NB4 (cell line): ENCODE data around the gene CFI.

Experiments
- DNase-seq: peaks from one replicate; pipeline ENCODE4 v3.0.0; 2010; ENCODE audit warnings: low read depth
- H3K4me3 ChIP-seq: one replicate; pipeline ENCODE4 v1.5.1; 2011; ENCODE audit warnings: mild to moderate bottlenecking, low read depth, low read length, moderate library complexity
- MAX ChIP-seq: IDR thresholded peaks from 2 replicates; pipeline ENCODE4 v1.6.1; 2011; ENCODE audit warnings: low read depth, low read length
- MYC ChIP-seq: IDR thresholded peaks from 2 replicates; pipeline ENCODE4 v1.6.1; 2011; ENCODE audit warnings: low read depth, low read length
- POLR2A ChIP-seq: IDR thresholded peaks from 2 replicates; pipeline ENCODE4 v1.6.1; 2011; ENCODE audit warnings: mild to moderate bottlenecking; ENCODE audit not compliant: insufficient read length; ENCODE audit errors: extremely low read depth
- TF ChIP-seq, protein P1 (sequence below): IDR thresholded peaks from one replicate; pipeline ENCODE4 v1.5.1; 2012; ENCODE audit warnings: low read depth, low read length

CFI gene

GRCh38 chr4:109735566-109736365, 66.0 kb downstream of the CFI start:
- no peak overlapping the region for H3K4me3 ChIP-seq
- TF ChIP-seq, protein P1, sequence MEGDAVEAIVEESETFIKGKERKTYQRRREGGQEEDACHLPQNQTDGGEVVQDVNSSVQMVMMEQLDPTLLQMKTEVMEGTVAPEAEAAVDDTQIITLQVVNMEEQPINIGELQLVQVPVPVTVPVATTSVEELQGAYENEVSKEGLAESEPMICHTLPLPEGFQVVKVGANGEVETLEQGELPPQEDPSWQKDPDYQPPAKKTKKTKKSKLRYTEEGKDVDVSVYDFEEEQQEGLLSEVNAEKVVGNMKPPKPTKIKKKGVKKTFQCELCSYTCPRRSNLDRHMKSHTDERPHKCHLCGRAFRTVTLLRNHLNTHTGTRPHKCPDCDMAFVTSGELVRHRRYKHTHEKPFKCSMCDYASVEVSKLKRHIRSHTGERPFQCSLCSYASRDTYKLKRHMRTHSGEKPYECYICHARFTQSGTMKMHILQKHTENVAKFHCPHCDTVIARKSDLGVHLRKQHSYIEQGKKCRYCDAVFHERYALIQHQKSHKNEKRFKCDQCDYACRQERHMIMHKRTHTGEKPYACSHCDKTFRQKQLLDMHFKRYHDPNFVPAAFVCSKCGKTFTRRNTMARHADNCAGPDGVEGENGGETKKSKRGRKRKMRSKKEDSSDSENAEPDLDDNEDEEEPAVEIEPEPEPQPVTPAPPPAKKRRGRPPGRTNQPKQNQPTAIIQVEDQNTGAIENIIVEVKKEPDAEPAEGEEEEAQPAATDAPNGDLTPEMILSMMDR, result no peak
- TF ChIP-seq POLR2A, result no peak
- no peak for TF ChIP-seq MYC
- no peak for TF ChIP-seq MAX
- no peak for DNase-seq

DNA sequence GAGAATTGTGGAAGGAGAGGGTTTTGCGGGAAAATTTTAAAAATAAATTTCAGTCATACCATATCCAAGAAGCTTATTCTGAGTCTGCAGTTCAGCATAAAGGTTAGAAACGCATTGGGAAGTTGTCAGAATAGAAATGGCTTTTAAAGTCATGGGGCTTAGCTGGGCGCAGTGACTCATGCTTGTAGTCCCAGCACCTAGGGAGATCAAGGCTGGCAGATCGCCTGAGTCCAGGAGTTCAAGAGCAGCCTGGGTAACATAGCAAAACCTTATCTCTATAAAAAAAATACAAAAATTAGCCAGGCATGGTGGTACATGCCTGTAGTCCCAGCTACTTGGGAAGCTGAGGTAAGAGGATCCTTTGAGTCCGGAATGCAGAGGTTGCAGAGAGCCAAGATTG, 68.1 kb downstream of the CFI start:
- no peak for DNase-seq
- H3K4me3 ChIP-seq, result no peak overlapping the region
- TF ChIP-seq MYC (no peak), POLR2A (no peak), MAX (no peak)
- TF ChIP-seq, protein P1, result no peak

DNA sequence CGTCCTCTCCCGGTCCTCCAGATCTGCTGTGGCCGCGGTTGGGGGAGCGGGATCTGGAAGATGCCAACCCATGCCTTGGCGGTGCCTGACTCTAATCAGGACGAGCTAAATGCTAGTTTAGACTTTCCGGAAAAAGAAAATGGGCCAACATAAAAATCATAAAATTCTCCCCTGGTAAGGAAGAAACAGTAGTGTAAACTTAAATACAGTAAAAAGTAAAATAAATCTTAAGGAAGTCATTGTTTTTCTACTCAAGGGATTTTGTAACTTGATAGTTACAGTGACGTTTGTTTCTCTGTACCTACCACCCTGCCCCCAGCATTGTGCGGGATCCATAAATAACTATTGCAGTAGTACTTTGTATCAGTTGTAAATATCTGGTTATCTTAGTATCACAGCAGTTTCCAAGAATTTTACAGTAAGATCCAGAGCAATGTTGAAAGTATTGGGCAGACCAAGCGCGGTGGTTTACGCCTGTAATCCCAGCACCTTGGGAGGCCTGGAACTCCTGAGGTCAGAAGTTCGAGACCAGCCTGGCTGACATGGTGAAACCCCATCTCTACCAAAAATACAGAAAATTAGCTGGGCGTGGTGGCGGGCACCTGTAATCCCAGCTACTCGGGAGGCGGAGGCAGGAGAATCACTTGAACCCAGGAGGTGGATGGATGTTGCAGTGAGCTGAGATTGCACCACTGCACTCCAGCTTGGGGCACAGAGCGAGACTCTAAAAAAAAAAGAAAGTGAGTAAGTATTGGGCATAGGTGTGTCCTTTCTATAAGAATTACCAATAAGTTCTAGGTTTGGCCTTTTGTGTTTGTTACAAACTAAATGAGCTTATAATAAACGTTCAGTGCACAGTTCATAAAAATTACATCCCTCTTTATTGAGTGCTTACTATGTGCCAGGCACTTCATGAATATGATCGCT, 70.9 kb downstream of the CFI start:
- H3K4me3 ChIP-seq, result peak overlapping the region; percentile 77
- no peak for DNase-seq
- TF ChIP-seq, protein P1, result no peak
- TF ChIP-seq POLR2A (no peak), MAX (no peak), MYC (no peak)

DNA sequence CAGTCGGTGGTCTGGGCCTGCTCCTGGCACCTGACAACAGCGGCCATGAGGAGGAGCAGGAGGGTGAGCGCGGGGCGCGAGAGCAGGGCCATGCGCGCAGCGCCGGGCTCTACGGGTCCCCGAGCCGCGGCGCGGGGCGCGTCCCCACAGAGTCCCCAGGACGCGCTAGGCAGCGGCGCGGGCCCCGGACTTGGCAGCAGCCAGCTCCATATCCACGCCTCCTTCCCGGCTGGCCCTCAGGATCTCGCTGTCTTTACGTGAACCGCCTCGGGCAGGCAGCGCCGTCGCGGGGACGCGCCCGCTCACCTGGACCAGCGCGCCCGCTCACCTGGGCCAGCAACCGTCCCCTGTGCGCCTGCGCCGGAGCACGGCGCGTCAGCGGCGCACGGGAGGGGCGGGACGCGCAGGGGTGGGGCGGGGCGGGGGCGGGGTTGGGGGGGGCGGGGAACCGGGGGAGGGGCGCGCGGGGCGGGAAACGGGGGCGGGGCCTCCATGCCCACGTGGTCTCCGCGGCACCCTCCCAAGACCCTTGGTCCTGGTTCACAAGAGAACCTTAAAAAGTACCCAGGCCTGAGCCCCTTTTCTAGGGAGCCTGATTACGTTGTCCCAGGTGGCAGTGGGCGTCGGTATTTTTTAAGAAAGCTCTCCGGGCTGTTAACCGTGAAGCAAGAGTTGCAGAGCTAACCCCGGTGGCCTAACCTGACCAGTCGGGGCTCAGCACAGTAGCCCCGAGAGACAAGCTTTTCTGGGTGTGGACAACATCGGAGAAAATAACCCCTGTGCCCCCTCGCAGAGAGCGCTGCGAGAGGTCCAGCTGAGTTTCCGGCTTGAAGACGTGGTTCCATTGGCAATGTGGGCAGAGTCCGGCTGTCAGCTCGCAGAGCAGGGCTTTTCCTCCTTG, 71.8 kb downstream of the CFI start, which contains the start of gene PLA2G12A:
PLA2G12A (minus strand) TSS at position 353 of the 901 bp plus-strand sequence; CDS start at position 92, 261 bp downstream.
- TF ChIP-seq POLR2A, result peak; percentile 40
- TF ChIP-seq MYC, result no peak; the same call in 1 of the 2 replicates
- TF ChIP-seq MAX, result peak; percentile 61; the same call in 1 of the 2 replicates
- peak; percentile 70 for DNase-seq
- peak within 1 kb of the TSS; percentile 86 for H3K4me3 ChIP-seq

DNA sequence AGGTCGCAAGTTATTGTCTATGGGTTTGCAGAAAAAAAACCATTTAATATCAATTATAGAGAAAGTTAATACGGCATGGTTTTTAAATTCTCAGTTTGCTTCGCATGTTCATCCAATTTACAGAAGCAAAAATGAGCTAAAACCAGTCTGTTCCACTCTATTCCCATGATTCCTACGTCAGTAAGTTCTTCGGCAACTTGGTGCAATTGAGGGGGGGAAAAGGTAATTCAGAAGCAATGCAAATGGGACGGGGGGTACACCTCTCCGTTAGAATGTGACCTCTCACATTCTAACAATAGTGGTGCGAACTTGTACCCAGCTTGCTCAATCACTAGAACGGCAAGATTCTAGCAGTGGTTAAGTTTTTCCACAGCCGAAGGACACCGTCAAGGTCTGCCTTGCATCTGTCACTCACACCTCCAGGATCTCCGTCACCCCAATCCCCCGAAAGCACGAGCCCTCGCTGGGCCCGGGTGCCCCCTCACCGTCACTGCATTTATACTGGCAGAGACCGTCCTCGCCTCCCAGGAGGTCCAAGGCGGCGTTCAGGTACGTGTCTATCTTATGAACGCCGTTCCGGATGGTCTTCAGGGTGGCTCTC, 72.6 kb downstream of the CFI start:
- DNase-seq, result peak; percentile 43

More for the DNA sequence above, 72.6 kb downstream of the CFI start:
- TF ChIP-seq, protein P1, result no peak
- TF ChIP-seq POLR2A, result no peak
- no peak for TF ChIP-seq MYC
- no peak for TF ChIP-seq MAX
- H3K4me3 ChIP-seq, result peak overlapping the region; percentile 86
